CD4-positive, alpha-beta T cell treated with Interferon alpha-2 for 1 hour (primary cell): ENCODE measurements around the gene AGPAT4.
A peak's percentile ranks its signal among the peaks of the same experiment; 100 is the strongest.

Experiments
- DNase-seq, 2 donors: peaks; one replicate each; pipeline ENCODE4 v3.0.0-alpha.2; 2020 to 2022

Gene AGPAT4

DNA sequence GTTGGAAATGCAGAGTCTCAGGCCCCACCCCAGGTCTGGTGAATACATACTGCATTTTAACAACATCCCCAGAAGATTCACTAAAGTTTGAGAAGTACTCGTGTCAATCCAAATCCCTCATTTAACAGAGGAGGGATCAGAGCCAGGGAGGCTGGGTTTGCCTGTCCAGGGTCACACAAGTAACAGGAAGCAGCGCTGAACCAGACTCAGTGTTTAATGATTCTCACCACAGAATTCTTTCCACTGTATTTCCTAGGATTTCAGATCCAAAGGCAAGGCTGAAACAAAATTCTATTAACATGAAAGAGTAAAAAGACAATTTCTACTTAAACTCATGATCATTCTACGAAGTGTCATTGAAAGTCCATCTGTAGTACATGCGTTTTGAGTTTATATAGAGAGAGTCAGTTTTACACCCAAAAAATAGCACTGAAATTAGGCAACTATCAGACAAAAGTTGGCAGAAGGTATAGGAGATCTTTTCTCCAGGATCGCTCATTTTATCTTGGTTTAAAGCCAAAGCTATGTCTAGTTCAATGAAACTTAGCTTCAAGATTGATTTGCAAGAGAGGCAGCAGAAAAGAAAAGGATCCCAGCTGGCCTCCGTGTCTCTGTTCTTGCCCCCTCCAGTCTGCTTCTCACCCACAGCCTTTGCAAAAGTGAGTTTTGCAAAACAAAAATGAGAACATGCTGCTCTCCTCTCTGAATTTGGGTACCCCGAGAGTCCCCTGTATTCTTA lies 6.0 kb upstream of the AGPAT4 start:
- no peak for DNase-seq

DNA sequence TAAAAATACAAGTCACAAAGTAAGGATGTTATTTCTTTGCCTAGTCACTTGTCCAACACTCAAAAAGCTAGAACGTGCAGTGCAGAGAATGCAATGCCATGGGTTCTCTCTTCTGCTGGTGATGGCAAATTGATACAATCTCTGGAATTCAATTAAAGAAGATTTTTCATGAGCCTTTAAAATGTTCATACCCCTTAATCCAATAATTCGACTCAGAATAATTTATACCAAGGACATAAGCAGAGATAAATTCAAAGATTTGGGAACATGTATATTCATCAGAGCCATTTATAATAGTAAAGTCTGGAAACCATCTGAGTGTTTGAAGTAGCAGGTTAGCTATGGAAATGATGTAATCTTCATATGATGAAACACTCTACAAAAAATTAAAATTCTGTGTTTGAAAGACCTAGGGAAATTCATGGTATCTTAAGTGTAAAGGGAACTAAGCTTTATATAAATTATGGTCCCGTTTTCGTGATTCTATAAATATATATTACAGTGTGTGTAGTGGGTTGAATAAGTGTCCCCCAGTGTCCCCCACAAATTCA lies 2.8 kb upstream of the AGPAT4 start:
- no peak for DNase-seq

DNA sequence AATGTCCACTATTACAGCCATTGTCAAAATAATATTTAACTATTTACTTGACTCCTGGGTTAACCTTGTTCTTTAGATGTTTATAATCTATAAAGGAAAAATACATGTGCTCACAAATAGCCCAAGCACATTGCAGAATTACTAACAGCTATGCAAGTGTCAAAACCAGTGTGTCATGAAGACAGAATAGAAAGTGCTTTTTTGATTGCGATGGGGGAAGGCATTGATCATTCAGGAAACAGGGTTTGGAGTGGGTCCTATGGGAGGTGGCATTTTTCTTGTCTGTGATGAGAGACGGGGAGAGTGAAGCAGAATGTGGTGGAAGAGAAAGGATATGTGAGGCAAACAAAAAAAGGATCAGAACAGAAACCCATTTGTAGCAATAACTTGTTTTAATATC lies 1.0 kb upstream of the AGPAT4 start:
- DNase-seq = no peak

DNA sequence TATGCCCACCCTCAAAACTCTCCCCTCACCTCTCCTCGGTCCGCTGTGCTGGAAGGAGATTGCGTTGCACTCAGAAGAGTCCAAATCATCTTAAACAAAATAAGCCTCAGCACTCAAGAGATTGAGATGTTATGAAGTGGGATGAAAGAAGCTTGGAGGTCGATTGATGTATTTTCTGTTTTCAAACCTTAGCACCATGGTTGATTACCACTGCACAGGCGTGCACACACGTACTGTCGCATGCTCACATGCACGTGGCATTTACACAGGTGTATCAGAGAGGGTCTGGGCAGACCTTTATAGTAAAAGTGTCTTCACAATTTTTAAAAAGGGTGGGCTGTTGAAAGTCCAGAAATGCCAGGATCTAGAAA lies 612 bp upstream of the AGPAT4 start:
- no peak for DNase-seq

DNA sequence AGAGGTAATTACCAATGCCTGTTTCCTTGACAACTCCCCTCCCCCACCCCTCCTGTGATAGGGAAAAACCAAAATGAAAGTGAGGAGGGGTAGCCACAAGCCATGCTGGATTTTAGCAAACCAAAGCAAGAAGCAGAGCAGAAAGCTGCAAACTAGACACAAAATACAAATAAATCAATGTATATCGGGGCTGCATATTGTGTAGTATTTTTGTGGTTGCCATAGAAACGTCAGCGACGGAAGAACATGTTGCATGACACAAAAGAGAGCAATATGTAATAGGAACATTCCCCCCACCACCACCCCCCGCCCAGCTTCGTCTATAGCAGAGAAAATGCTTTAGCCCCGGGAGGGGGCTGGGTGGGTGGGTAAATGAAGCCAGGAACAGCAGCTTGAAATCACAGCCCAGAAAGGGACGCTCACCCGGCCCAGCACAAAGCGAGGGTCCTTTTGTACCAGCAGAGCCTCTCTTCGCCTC lies 548 bp downstream of the AGPAT4 start:
- peak; percentile 67 to 77 for DNase-seq

GRCh38 chr6:161272635-161273273 lies 1.1 kb downstream of the AGPAT4 start:
- DNase-seq = no peak

- DNase-seq = no peak
Measured at GRCh38 chr6:161271343-161272030, 2.4 kb downstream of the AGPAT4 start.

- DNase-seq = no peak
Measured at GRCh38 chr6:161270116-161270515, 3.7 kb downstream of the AGPAT4 start.

GRCh38 chr6:161269310-161269709 lies 4.6 kb downstream of the AGPAT4 start:
- DNase-seq = no peak

- DNase-seq = no peak
Measured at GRCh38 chr6:161268531-161269210, 5.2 kb downstream of the AGPAT4 start.

DNA sequence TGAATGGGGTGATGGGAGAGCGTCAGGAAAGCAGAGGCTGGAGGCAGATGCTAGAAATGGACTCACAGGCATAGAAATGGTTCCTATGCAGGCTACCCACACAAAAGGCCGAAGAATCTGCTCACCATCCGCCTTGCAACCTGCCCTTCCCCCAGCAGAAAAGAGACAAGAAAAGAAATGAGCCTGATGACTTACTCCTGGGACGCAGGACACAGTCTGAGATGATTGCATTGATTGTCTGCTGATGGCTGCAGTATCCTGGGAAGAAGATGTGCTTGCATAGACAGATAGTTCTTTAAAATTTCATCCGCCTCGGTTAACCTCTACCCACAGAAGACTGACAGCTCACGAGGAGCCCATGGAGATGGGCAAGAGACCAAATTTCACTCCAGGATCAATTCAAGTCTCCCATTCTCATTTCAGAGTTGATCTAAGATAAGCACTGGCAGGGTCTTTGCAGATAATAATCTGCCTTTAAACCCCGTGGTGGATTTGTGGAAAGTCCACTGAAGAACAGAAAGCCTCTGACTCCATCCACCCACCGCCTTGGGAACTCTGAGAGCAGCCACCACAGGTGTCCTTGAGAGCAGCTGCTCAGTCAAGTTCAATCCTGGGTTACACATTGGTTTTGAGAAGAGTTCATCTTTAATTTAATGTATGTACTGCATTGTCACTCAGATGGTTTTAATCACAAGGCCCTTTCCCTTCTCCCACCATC lies 7.2 kb downstream of the AGPAT4 start:
- DNase-seq = no peak

DNA sequence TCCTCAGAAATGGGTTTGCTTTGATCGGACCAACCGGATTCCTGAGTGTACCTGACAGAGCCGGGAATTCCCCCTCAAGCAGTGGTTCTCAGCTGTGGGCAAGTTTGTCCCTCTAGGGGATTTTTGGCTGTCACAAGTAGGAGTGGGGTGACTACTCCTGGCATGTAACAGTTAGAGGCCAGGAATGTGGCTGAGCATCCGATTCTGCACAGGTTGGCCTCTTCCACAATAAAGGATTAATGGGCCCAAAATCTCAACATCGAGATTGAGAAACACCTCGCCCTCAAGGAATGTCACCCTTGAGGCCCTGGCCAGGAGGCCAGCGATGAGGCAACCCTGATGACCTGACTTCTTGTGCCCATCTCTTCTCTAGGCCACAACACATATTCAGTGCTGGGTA lies 7.9 kb downstream of the AGPAT4 start:
- DNase-seq = no peak

DNA sequence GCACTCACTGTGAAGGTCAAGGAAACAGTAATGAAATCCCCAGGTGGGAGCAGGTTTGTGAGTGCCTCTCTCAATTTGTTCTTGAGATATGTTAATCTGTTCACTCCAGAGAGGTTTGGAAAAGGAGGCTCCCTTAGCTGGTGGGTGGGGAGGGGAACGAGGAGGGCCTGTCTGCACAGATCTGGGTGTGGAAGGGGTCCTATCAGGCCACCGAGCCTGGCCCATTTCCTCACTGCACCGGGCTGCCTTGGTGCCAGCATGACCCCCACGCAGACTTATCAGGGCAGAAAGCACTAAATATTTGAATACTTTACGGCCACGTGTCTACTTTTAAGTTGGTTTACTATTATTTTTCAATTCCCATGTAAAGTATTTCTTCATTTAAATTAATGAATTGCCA lies 8.3 kb downstream of the AGPAT4 start:
- no peak for DNase-seq

DNA sequence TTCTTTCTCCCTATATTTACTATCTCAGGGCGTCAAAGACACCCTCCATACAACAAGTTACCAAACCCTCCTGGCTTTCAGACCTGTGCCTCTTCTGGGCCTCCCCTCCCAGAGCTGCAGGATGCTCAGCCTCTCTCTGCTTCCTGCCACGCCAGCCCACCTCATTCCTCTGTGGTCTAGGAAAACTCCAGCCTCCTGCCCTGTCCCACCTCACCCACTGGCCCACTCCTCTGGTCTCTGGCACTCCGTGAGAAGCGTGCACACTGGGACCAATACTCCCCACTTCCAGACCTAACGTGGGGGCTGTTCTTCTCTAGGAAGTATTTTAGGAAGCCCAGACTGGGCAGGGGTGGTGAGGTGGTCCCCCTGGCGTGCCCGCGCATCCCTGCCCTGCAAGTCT lies 9.7 kb downstream of the AGPAT4 start:
- DNase-seq = no peak

DNA sequence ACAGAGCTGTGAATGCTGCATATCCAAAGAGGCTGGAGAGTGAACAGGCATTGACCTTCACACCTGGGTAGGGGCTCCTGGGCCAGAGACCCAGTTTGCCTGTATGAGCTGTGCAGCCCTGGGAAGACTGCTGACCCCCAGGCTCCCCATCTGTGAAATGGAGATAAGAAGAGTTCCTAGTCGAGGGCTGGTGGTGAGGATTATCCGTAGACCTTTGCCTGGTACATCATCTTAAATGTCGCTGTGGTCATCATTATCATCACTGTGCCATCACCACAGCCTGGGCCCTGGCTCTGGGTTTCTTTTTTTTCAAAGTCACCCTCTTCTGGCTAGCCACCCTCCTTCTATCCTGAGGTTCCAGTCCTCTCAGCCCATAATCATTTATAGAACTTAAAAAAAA lies 12.0 kb downstream of the AGPAT4 start:
- DNase-seq = no peak

DNA sequence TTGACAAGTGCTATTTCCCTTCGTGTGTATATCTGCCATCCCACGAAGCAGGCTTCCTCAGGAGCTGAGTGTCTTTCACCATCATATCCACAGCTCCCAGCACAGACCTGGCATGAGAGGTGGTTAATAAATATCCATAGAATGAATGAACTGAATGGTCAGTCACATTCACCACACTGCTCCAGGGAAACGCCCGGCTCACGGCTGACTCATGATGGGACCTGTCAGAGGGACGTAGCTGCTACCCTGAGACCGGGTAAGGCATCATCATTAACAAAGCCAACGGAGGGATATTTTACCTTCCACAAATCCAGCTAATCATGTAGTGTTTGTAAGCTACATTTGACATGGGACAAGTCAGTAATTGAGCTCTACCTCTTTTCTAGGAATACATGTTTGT lies 12.5 kb downstream of the AGPAT4 start:
- DNase-seq = no peak

DNA sequence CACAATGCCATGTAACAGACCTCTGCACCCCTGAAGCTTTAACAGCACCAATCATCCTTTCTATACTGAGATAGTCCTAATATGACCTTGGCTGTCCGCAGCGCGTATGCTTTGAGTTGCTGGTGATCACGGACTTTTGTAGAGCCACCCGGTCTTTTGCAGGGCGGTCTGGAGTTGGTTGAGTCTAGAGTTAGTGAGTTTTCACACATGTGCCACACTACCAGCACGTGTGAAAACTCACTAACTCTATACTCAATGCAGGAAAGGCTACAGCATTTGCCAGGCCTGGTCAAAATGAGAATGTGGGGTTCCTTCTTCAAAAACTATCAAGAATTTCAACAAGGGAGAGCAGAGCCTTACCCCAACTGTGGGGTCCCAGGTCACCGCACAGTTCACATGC lies 14.6 kb downstream of the AGPAT4 start:
- DNase-seq = no peak

GRCh38 chr6:161257793-161258457 lies 15.9 kb downstream of the AGPAT4 start:
- DNase-seq = no peak

GRCh38 chr6:161256407-161256806 lies 17.5 kb downstream of the AGPAT4 start:
- no peak for DNase-seq

- DNase-seq = no peak
Measured at GRCh38 chr6:161255518-161255917, 18.3 kb downstream of the AGPAT4 start.

GRCh38 chr6:161254464-161255253 lies 19.2 kb downstream of the AGPAT4 start:
- DNase-seq = no peak
